SIG-M5 (cell line): ENCODE measurements around the gene LAMA2.
"Not testable (repeated sequence)": the region's sequence is repeated elsewhere in the genome, so short reads cannot be mapped to it uniquely, and the experiment has no call there.

ENCODE experiments used
- DNase-seq: peaks from one replicate; lab custom pipeline; 2025; lab: John Stamatoyannopoulos, UW

The LAMA2 gene

GRCh38 chr6:129073051-129073450 is 190.1 kb downstream of the LAMA2 start:
- DNase-seq: no peak

GRCh38 chr6:129073691-129074395 is 190.9 kb downstream of the LAMA2 start:
- DNase-seq: no peak

GRCh38 chr6:129084406-129084805 is 201.5 kb downstream of the LAMA2 start:
- no peak for DNase-seq

GRCh38 chr6:129088481-129088880 is 205.5 kb downstream of the LAMA2 start:
- DNase-seq: not testable (repeated sequence)

- no peak for DNase-seq
These were observed 206.4 kb downstream of the LAMA2 start for GRCh38 chr6:129089357-129089756.

GRCh38 chr6:129094147-129094546 is 211.2 kb downstream of the LAMA2 start:
- DNase-seq: no peak

- DNase-seq: no peak
These were observed 213.8 kb downstream of the LAMA2 start for GRCh38 chr6:129096651-129097290.

DNA sequence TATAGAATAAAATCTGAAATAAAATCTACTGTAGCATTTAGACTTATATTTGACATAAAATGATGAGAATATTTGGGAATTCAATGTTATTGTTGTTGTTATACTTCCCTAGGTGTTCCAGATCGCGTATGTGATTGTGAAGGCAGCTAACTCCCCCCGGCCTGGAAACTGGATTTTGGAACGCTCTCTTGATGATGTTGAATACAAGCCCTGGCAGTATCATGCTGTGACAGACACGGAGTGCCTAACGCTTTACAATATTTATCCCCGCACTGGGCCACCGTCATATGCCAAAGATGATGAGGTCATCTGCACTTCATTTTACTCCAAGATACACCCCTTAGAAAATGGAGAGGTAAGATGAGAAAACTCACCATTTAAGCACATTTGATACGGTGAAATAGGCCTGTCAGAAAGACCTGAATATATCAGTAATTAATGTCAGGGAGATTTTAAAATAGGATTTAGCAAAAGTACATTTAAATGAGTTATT is 215.2 kb downstream of the LAMA2 start:
- DNase-seq: no peak

- DNase-seq: no peak
These were observed 216.8 kb downstream of the LAMA2 start for GRCh38 chr6:129099696-129100095.

DNA sequence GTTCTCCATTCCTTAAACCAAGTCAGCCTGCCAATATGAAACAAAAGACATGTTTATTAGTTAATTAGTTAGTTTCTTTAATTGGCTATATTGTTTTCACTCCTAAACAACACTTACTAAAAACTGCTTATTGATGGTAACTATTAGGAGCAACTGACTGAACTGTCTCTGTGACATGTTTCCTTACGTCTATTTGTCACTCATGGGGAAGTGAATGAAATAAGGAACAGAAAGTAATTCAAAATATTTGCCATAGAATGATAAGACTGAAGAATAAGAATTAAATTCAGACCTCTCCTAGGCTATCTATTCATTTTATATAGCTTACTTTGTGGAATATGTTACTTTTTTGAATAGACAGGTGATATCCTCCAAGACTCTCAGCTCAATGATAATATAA is 217.2 kb downstream of the LAMA2 start:
- no peak for DNase-seq

GRCh38 chr6:129102741-129103140 is 219.8 kb downstream of the LAMA2 start:
- DNase-seq: no peak

DNA sequence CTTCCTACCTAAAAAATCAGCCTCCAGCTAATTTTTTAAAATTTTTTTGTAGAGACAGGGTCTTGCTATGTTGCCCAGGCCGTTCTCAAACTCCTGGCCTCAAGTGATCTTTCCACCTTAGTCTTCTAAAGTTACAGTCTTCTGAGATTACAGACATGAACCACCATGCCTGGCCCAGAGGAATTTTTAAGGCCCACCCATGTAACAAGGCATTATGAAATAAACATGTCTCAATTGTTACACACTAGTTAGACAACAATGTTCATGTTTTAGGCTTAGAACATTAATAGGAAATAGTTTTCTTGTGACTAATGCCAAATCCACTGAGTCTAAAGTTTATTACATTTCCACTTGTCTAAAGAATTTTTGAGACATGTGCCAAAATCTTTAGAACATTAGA is 221.2 kb downstream of the LAMA2 start:
- no peak for DNase-seq

DNA sequence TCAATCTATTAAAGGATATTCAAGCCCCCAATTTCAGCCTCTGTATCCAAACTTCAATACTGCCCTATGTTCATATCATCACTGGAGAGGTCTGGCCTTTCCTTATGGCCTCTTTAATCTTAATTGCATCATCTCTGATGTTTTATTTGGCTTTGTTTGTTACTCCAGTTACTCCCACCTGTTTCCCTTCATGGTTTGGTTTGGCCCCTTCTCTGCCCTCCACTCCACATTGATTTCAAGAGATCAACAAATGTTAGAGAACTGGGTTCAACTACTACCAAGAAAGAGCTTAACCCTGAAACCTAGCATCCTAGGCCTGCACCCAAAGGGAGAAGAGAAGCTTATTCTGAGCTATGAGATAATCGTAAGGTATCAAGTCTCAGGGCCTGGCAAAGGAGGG is 221.6 kb downstream of the LAMA2 start:
- no peak for DNase-seq

- DNase-seq: no peak
These were observed 222.1 kb downstream of the LAMA2 start for GRCh38 chr6:129105035-129105434.

- DNase-seq: no peak
These were observed 222.9 kb downstream of the LAMA2 start for GRCh38 chr6:129105793-129106192.

- no peak for DNase-seq
These were observed 225.4 kb downstream of the LAMA2 start for GRCh38 chr6:129108337-129108736.

GRCh38 chr6:129110690-129111343 is 227.9 kb downstream of the LAMA2 start:
- DNase-seq: no peak

DNA sequence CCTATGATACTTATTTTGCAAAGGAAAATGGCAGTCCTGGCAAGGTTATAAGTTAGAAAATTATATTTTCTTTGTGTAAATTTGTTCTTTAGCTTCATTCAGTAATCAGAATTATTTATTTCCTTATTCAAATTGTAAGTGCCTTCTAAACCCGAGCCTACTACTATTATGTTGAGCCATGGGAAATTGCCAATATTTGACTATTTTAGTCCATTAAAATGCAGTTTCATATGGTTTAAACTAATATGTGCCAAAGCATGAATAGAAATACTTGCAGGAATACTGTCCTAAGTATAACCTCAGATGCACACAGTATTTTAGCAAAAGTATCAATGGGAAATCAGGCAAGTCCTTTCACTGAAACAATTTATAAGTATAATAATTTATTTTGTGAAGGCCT is 228.4 kb downstream of the LAMA2 start:
- DNase-seq: no peak

DNA sequence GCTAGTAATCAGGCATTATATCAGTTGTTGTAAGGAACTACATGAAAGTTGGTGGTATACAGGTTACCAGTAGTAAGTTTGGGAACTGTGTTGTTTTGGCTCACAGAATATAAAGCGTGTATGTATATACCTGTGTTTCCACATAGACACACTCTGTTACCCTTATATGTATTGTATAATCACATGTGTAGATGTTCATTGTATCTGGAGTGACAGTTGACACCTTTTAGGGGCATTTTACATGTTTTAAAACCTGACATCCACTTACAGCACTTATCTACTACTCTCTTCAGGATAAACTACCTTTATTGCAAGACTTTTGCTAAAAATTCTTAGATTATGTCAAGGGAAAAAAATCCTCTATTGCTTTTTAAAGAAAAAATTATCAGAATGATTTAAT is 228.9 kb downstream of the LAMA2 start:
- DNase-seq: no peak

GRCh38 chr6:129112591-129112990 is 229.7 kb downstream of the LAMA2 start:
- DNase-seq: no peak

- DNase-seq: no peak
These were observed 230.7 kb downstream of the LAMA2 start for GRCh38 chr6:129113637-129114036.

GRCh38 chr6:129114636-129115391 is 231.9 kb downstream of the LAMA2 start:
- no peak for DNase-seq
